CD4-positive, alpha-beta T cell treated with Interleukin-17A for 4 hours (primary cell): ENCODE results near the gene EBI3.
"Not testable (repeated sequence)": the region's sequence is repeated elsewhere in the genome, so short reads cannot be mapped to it uniquely, and the experiment has no call there.

Source experiments
- DNase-seq: peaks from one replicate; pipeline ENCODE4 v3.0.0-alpha.2; 2020; ENCODE audit warnings: mixed read lengths

The EBI3 gene

DNA sequence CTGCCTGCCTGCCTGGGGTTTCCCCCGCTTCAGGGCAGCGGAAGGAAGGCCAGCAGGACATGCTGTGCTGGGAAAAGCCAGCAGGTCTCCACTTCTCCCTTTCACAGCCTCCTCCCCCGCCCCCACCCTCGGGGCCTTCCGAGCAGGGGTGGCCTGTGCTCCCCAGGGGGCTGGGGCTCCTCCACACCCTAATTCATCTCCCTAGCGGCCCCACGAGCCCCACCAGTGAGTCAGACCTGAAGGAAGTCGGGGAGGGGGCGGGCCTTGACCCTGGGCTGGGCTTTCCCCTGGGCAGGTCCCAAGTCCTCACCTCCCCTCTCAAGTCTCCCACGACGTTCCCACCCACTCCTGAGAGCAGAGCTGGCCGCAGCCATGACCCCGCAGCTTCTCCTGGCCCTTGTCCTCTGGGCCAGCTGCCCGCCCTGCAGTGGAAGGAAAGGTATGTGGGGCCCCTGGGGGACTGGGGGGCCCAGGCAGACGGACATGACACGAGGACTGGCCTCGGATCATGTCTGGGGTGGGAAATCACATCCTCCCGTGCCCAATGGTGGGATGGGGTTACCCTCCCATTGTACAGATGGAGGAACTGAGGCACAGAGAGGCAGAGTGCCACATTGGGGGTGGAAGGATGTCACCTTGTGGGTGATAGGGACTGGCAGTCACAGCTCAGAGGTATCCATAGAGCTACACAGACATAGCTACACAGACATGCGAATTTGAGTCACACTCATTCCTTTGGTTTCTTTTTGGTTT is at the start of gene EBI3:
EBI3 (plus strand) TSS at position 345 of the 753 bp plus-strand sequence; CDS start at position 373, 28 bp downstream.
- DNase-seq: no peak

DNA sequence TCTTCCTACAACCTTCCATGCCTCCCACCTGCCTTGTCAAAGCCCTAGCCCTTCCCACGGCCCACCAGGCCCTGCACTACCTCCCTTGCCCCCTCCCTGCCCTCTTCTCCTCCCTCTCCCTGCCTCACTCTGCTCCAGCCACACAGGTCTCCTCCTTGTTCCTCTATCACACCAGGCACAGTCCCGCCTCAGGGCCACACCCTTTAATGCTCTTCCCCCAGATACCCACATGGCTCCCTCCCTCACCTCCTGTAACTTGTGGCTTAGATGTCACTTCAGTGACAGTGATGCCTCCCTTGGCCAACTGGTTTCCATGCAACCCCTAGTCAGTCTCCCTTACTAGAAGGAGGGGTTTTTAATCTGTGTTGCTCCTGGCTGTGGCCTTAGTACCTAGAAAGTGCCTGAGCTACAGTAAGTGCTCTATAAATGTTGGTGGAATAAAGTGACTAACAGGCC is 48.2 kb upstream of the EBI3 start:
- no peak for DNase-seq

- peak; percentile 97 for DNase-seq
Observed at GRCh38 chr19:4182084-4182810, 47.1 kb upstream of the EBI3 start, which contains the start of the genes ANKRD24 and SIRT6. Gene ANKRD24, plus strand, starts transcription at chr19:4182689. Its CDS starts 3,737 bp downstream, at chr19:4186426. Gene SIRT6, minus strand, starts transcription at chr19:4182563. Its CDS starts 24 bp downstream, at chr19:4182539.

- DNase-seq: no peak
Observed at GRCh38 chr19:4183967-4184717, 45.2 kb upstream of the EBI3 start.

GRCh38 chr19:4184718-4185352 is 44.5 kb upstream of the EBI3 start:
- DNase-seq: no peak

GRCh38 chr19:4185413-4186086 is 43.8 kb upstream of the EBI3 start:
- no peak for DNase-seq

DNA sequence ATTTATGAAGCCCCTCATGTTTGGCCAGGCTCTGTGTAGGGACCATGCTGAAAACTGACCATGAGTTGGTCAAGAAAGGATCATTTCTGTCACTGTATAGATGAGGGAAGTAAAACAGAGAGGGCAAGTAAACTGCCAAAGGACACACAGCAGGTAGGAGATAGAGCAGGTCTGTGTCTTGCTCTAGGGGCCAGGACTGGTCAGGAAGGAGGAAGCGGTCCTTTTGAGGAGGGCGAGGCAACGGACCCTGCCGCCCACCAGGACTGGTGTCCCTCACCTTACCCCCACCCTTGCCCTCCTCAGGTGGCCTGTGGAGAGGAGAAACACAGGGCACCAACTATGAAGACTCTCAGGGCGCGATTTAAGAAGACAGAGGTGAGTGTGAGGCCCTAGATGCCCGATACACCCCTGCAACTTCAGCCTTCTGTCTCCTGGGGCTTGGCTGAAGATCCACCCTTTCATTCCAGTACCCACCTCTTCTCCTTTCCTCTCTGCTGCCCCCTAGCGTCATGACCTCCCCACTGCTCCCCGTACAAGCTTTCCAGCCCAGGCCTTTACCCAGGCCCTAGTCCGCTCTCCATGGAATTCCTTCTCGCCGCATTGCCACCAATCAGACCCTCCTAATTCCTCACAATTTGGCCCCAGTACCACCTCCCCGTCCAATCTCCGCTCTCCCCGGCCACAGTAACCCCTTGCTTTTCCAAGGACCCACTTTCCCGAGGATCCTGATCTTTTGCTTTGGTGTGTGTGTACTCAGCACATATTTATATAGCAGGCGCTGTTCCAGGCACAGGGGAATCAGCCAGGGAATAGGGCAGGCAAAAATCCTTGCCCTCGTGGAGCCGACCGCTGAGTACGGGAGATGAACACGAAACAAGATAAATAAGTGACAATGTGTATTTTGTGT is 43.0 kb upstream of the EBI3 start:
- peak; percentile 84 for DNase-seq

GRCh38 chr19:4187313-4188122 is 41.8 kb upstream of the EBI3 start:
- DNase-seq: no peak

DNA sequence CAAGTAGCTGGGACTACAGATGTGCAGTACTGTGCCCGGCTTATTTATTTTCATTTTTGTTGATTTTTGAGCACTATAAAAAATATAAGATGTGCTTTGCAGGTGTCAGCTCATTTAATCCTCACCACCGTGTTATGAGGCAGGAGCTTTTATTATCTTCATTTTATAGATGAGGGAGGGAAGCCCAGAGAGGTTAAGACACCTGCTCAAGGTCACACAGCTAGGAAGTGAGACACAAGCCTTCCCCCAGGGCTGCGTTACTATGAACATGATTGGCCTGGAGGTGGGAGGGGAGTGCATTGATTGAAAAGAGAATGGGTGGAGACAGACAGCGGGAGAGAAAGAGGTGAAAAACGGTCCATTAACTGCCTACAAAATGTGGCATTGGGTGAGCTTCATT is 39.7 kb upstream of the EBI3 start:
- DNase-seq: no peak

DNA sequence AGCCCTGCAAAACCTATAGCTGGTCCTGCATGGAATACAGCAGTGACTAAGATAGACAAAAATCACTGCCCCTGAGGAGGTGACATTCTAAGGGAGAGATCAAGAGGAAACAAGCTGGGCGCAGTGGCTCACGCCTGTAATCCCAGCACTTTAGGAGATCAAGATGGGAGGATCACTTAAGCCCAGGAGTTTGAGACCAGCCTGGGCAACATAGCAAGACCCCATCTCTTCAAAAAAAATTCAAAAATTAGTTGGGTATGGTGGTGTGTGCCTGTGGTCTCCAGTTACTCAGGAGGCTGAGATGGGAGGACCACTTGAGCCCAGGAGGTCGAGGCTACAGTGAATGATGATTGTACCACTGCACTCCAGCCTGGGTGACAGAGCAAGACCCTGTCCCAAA is 36.8 kb upstream of the EBI3 start:
- not testable (repeated sequence) for DNase-seq

GRCh38 chr19:4194353-4194752 is 35.0 kb upstream of the EBI3 start:
- no peak for DNase-seq

- no peak for DNase-seq
Observed at GRCh38 chr19:4196009-4196408, 33.3 kb upstream of the EBI3 start.

DNA sequence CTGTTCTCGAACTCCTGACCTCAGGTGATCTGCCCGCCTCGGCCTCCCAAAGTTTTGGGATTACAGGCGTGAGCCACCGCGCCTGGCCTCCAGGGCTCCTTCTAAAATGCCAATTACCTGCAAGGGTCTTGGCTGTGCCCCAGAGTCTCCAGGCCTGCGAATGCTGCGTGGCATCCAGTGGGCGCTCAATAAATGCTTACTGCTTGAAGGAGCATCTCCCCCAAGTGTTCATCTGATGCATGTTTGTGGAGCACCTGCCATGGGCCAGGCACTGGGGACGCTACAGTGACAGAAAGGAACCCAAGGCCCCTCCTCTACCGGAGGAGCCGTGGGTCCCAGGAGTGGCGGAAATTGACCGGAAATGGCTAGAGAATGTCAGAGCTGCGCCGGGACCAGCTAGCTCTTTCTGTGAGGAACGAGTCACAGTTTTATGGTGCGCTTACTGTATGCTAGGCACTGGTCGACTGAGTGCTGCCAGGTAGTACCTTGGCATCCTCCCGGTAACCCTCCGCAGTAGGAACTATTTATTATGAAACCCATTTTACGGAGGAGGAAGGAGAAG is 32.7 kb upstream of the EBI3 start:
- no peak for DNase-seq

DNA sequence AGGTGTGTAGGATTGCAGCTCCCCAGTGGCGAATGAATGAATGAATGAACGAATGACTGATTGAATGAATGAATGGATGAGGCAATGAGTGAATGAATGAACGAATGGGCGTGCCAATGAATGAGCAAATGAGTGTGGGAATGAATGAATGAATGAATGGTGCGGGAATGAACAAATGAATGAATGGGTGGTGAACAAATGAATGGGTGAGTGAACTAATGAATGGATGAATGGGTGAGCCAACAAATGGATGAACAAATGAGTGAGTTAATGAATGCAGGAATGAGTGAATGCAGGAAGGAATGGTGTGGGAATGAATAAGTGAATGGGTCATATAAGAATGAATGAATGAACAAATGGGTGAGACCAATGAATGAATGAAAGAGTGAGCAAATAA is 32.1 kb upstream of the EBI3 start:
- no peak for DNase-seq

- DNase-seq: no peak
Observed at GRCh38 chr19:4197625-4198466, 31.5 kb upstream of the EBI3 start.

- no peak for DNase-seq
Observed at GRCh38 chr19:4198467-4199126, 30.7 kb upstream of the EBI3 start.

DNA sequence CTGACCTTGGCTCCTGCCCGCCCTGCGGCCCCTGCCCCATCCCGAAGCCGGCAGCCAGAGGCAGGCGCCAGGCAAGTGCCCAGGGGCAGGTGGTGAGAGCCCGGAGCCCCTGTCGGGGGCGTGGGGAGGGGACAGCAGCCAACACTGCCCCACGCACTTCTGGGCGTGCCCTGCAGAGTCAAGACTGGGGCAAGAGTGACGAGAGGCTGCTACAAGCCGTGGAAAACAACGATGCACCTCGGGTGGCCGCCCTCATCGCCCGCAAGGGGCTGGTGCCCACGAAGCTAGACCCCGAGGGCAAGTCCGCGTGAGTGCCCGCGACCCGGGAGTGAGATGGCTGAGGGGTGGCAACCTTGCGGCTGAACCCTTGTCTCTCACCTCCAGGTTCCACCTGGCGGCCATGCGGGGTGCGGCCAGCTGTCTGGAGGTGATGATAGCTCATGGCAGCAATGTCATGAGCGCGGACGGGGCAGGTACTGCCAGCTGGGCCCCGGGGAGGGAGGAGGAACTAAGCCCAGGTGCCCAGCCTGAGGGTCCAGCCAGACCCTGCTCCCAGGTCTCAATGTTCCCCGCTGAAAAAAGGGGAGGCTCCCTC is 29.5 kb upstream of the EBI3 start:
- DNase-seq: no peak
